ENCODE data around the gene COA8.

COA8 gene

GRCh38 chr14:103537175-103537990, 25.4 kb upstream of the COA8 start:
- no peak for DNase-seq

GRCh38 chr14:103538291-103539055, 24.3 kb upstream of the COA8 start:
- DNase-seq: no peak

GRCh38 chr14:103539056-103539825, 23.5 kb upstream of the COA8 start:
- no peak for DNase-seq

GRCh38 chr14:103540821-103541708, 21.7 kb upstream of the COA8 start:
- DNase-seq: no peak

GRCh38 chr14:103541709-103542604, 20.8 kb upstream of the COA8 start:
- no peak for DNase-seq

- DNase-seq: no peak
Observed at GRCh38 chr14:103542605-103543088, 20.1 kb upstream of the COA8 start.

GRCh38 chr14:103543140-103543539, 19.6 kb upstream of the COA8 start:
- no peak for DNase-seq

GRCh38 chr14:103543721-103544387, 18.9 kb upstream of the COA8 start:
- DNase-seq: no peak

GRCh38 chr14:103544388-103545218, 18.2 kb upstream of the COA8 start:
- no peak for DNase-seq

GRCh38 chr14:103545219-103545914, 17.4 kb upstream of the COA8 start:
- DNase-seq: no peak

GRCh38 chr14:103545915-103546651, 16.7 kb upstream of the COA8 start:
- no peak for DNase-seq

GRCh38 chr14:103546652-103547454, 15.9 kb upstream of the COA8 start:
- no peak for DNase-seq

GRCh38 chr14:103547455-103547940, 15.3 kb upstream of the COA8 start:
- DNase-seq: no peak

- no peak for DNase-seq
Observed at GRCh38 chr14:103547941-103548462, 14.8 kb upstream of the COA8 start.

- DNase-seq: no peak
Observed at GRCh38 chr14:103548463-103549351, 14.1 kb upstream of the COA8 start.

Measured in fibroblast of skin of right biceps (primary cell).